ENCODE data around the gene FAM83E.

Gene FAM83E

DNA sequence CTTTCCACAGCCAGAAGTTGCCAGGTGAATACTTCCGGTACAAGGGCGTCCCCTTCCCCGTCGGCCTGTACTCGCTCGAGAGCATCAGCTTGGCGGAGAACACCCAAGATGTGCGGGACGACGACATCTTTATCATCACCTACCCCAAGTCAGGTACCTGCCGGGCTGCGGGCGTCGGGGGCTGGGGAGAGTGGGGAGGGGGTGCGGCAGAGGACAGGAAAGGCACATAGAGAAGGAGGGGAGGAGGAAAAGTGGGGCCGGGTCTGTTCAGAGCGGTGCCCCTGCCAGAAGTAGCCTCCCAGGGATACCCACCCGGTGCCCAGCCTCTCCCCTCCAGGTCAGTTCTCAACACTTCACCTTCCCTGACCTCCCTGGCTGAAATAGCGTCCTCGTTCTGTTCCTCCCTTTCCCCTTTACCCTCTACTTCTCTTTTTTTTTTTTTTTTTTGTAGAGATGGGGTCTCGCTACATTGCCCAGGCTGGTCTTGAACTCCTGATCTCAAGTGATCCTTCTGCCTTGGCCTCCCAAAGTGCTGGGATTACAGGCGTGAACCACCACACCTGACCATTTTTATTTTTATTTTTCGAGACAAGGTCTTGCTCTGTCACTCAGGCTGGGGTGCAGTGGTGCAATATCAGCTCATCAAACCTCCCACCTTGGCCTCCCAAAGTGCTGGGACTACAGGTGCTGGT lies 38.8 kb downstream of the FAM83E start:
- no peak overlapping the region for H3K27ac ChIP-seq (ENCODE audit: low read depth, low read length)
- no peaks in the 10 kb centered on the region for H3K79me2 ChIP-seq (ENCODE audit: insufficient read depth, low read length)
- H3K4me2 ChIP-seq (ENCODE audit: low read depth, low read length, poor library complexity, severe bottlenecking) = no peak overlapping the region
- no peak overlapping the region for H2AFZ ChIP-seq (ENCODE audit: low read depth, low read length, severe bottlenecking)
- H3K9ac ChIP-seq (ENCODE audit: low read length) = no peak overlapping the region
- no peaks in the 10 kb centered on the region for H3K9me2 ChIP-seq (replicated peaks; ENCODE audit: insufficient read depth, low read length)
- H3K4me3 ChIP-seq (ENCODE audit: insufficient read depth, low read length, poor library complexity, severe bottlenecking) = no peak overlapping the region
- no peaks in the 10 kb centered on the region for H3K27me3 ChIP-seq (ENCODE audit: low read length)
- H4K20me1 ChIP-seq (ENCODE audit: low read depth, low read length) = no peaks in the 10 kb centered on the region
- H3K36me3 ChIP-seq (ENCODE audit: low read length) = no peaks in the 10 kb centered on the region
- no peaks in the 10 kb centered on the region for H3K9me3 ChIP-seq (ENCODE audit: insufficient read depth, low read length)
- no peaks in the 10 kb centered on the region for H3F3A ChIP-seq (ENCODE audit: insufficient read depth)
- TF ChIP-seq, protein P1, sequence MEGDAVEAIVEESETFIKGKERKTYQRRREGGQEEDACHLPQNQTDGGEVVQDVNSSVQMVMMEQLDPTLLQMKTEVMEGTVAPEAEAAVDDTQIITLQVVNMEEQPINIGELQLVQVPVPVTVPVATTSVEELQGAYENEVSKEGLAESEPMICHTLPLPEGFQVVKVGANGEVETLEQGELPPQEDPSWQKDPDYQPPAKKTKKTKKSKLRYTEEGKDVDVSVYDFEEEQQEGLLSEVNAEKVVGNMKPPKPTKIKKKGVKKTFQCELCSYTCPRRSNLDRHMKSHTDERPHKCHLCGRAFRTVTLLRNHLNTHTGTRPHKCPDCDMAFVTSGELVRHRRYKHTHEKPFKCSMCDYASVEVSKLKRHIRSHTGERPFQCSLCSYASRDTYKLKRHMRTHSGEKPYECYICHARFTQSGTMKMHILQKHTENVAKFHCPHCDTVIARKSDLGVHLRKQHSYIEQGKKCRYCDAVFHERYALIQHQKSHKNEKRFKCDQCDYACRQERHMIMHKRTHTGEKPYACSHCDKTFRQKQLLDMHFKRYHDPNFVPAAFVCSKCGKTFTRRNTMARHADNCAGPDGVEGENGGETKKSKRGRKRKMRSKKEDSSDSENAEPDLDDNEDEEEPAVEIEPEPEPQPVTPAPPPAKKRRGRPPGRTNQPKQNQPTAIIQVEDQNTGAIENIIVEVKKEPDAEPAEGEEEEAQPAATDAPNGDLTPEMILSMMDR (IDR thresholded peaks at IDR 0.05; ENCODE audit: insufficient read depth, low read length, poor library complexity, severe bottlenecking) = no peak
- TF ChIP-seq EZH2phosphoT487 (conservative IDR thresholded peaks at IDR 0.05; ENCODE audit: low read length) = no peak

DNA sequence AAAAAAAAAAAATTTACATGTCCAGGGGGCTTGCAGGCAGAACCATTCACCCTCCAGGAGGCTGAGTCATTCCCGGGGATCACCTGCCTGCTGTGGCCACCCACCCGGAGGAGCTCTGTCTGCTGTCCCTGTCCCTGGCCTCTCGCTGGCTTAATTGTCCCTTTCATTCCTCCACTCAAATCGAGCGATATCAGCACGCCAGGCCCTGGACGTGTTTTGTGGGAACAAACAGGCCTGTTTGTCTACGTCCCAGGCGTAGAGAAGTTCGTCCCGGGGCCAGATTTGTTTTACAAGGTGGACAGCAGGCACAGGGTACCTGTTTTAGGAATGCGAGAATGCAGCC lies 41.7 kb downstream of the FAM83E start:
- H3K4me2 ChIP-seq (ENCODE audit: low read depth, low read length, poor library complexity, severe bottlenecking) = no peak overlapping the region
- H3K4me3 ChIP-seq (ENCODE audit: insufficient read depth, low read length, poor library complexity, severe bottlenecking) = no peak overlapping the region
- H3K79me2 ChIP-seq (ENCODE audit: insufficient read depth, low read length) = no peaks in the 10 kb centered on the region
- no peaks in the 10 kb centered on the region for H3K9me2 ChIP-seq (replicated peaks; ENCODE audit: insufficient read depth, low read length)
- H3K36me3 ChIP-seq (ENCODE audit: low read length) = no peaks in the 10 kb centered on the region
- H3K9me3 ChIP-seq (ENCODE audit: insufficient read depth, low read length) = no peaks in the 10 kb centered on the region
- no peak overlapping the region for H2AFZ ChIP-seq (ENCODE audit: low read depth, low read length, severe bottlenecking)
- no peaks in the 10 kb centered on the region for H3K27me3 ChIP-seq (ENCODE audit: low read length)
- TF ChIP-seq EZH2phosphoT487 (conservative IDR thresholded peaks at IDR 0.05; ENCODE audit: low read length) = no peak
- TF ChIP-seq, protein P1 (IDR thresholded peaks at IDR 0.05; ENCODE audit: insufficient read depth, low read length, poor library complexity, severe bottlenecking) = no peak
- H4K20me1 ChIP-seq (ENCODE audit: low read depth, low read length) = no peaks in the 10 kb centered on the region
- no peaks in the 10 kb centered on the region for H3F3A ChIP-seq (ENCODE audit: insufficient read depth)
- no peak overlapping the region for H3K9ac ChIP-seq (ENCODE audit: low read length)
- H3K27ac ChIP-seq (ENCODE audit: low read depth, low read length) = no peak overlapping the region

DNA sequence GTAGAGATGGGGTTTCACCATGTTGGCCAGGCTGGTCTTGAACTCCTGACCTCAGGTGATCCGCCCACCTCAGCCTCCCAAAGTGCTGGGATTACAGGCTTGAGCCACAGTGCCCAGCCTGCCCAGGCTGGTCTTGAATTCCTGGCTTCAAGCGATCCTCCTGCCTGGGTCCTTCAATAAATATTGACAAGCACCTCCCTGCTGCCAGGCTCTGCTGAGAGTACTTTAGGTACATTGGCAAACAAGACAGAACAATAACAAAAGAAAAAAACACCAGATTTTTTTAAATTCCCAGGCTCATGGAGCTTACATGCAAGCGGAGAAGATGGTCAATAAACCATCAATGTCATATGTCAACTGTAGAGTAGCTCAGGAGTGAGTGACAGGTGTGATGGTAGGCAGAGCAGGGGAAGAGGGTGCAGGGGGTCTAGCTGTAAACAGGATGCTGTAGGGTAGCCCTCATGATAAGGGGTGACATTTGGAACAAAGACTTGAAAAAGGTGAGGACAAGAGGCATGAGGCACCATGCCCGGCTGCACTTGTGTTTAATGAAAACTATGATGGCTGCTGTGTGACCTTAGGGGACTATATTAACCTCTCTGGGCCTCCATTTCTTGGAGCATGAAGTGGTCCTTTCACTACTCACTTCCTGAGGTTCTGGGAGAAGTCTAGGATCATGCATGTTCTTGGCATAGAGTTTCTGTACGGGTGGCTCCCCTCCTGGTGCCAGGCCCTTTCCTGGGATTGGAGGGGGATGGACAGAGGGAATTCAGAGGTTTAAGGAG lies 43.3 kb downstream of the FAM83E start:
- no peak for TF ChIP-seq EZH2phosphoT487 (conservative IDR thresholded peaks at IDR 0.05; ENCODE audit: low read length)
- TF ChIP-seq, protein P1 (IDR thresholded peaks at IDR 0.05; ENCODE audit: insufficient read depth, low read length, poor library complexity, severe bottlenecking) = no peak
- H3K9me2 ChIP-seq (replicated peaks; ENCODE audit: insufficient read depth, low read length) = no peaks in the 10 kb centered on the region
- H4K20me1 ChIP-seq (ENCODE audit: low read depth, low read length) = no peaks in the 10 kb centered on the region
- H3K27me3 ChIP-seq (ENCODE audit: low read length) = no peaks in the 10 kb centered on the region
- H2AFZ ChIP-seq (ENCODE audit: low read depth, low read length, severe bottlenecking) = no peak overlapping the region
- H3K9me3 ChIP-seq (ENCODE audit: insufficient read depth, low read length) = no peaks in the 10 kb centered on the region
- H3K36me3 ChIP-seq (ENCODE audit: low read length) = no peaks in the 10 kb centered on the region
- H3K9ac ChIP-seq (ENCODE audit: low read length) = no peak overlapping the region
- H3F3A ChIP-seq (ENCODE audit: insufficient read depth) = no peaks in the 10 kb centered on the region
- no peak overlapping the region for H3K27ac ChIP-seq (ENCODE audit: low read depth, low read length)
- H3K79me2 ChIP-seq (ENCODE audit: insufficient read depth, low read length) = no peaks in the 10 kb centered on the region
- H3K4me2 ChIP-seq (ENCODE audit: low read depth, low read length, poor library complexity, severe bottlenecking) = no peak overlapping the region
- H3K4me3 ChIP-seq (ENCODE audit: insufficient read depth, low read length, poor library complexity, severe bottlenecking) = no peak overlapping the region
